Embryonic facial prominence (tissue), 1 donor: ENCODE data around the gene CEP164.
"Not testable (repeated sequence)": the region's sequence is repeated elsewhere in the genome, so short reads cannot be mapped to it uniquely, and the experiment has no call there.

Source experiments
- DNase-seq: peaks from one replicate; pipeline ENCODE4 v3.0.0-alpha.2; 2016; ENCODE audit errors: extremely low spot score

Gene CEP164

DNA sequence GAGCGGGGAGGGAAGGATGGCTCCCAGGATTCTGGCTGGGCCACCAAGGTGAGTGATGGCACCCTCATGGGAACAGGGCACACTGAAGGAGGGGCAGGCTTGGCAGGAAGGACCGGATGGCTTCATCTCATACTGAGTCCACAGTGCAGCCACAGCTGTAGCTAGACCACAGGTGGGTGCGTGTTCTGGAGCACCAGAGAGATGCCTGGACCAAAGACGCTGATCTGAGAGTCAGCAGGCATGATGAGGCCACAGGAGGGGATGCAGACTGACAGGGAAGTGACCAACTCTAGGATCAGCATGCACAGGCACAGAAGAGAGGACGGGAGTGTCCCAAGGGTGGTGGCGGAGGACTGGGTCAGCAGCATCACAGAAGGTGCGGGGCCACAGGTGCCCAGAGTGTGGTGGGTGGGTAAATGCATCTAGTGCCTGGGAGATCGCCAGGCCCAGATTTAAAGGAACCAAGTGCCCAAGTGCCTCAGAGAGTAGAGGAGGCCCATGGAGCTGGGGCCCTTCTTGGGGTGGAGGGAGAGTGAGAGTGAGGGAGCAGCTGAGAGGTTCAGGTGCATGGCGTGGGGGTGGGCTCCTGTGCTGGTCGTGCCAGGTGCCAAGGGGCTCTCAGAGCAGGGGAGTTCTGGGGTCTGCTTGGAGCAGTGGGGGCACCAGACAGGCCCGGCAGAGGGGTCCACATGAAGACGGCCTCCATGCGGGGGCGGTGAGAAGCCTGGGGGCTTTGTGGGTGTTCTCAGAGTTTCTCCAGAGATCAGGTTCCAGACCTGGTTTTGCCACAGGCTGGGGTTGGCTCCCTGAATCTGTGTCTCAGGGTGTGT is 113.7 kb downstream of the CEP164 start:
- no peak for DNase-seq

DNA sequence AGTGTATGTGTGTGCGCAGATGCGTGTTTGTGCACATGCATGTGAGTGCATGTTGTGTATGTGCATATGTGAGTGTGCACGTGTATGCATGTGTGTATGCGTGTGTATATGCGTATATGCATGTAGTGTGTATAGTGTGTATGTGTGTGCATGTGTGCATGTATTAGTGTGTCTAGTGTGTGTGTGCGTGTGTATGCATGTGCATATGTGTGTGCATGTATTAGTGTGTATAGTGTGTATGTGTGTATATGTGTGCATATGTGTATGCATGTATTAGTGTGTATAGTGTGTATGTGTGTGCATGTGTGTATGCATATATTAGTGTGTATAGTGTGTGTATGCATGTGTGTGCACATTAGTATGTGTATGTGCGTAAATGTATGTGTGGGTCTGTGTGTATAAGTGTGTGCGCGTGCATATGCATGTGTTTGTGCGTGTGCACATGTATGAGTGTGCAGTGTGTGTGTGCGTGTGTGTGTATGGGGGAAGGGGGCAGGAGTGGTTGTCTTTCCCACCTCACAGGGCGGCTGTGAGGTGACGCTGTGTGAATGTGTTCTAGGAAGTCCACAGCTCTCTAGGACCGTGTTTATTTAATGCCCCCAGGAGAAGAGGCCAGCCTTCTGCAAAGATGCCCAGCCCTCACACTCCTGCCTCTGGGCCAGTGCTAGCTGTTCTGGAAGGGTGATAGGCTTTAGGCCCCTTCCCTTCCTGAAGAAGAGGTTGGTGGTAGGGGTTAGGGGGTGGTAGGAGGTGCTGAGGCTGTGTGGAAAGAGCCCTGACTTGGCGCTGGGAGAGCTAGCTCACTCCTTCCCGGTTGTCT is 114.6 kb downstream of the CEP164 start:
- no peak for DNase-seq

- no peak for DNase-seq
Observed at GRCh38 chr11:117442869-117443239, 115.2 kb downstream of the CEP164 start.

- no peak for DNase-seq
Observed at GRCh38 chr11:117443266-117444186, 115.9 kb downstream of the CEP164 start.

- no peak for DNase-seq
Observed at GRCh38 chr11:117444256-117444655, 116.6 kb downstream of the CEP164 start.

DNA sequence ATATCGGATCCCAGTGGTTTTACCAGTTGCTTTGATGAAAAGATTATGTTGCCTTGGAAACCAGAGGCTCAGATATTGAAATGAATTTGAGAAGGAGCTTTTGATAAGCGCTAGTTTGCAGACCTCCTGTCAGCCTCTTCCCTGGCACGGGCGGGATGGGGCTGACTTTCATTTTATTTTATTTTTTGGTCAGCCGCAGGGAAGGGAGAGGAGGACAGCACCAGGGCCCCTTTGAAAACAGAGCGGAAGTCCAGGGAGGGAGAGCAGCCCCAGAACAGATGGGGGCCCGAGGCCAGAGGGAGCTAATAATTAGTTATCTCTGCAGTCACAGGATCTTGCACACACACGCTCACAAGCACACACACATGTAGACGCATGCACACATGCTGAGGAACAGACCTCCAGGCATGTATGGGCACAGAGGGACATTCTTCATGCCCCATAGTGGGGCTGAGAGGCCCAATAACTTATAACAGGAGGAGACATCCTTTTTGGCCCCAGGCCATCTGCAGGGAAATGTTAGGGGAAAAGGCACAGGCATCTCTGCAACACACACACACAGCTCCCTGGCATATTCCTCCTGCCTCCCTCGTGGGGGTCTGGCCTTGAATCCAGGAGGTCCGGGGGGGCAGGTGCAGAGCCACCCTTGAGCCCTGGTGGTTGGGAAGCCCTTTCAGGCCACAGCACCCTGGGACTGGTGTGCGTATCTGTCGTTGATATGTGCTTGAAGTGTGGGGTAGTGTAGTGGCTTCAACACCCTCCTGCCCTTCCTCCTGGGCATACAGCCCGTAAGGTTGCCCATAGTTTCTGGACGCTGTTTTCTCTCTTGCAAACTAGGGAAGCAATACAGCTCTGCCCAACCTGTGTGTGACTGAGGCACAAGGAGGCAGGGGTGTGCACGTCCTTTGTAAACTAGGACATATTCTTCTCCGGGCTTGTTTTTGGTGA is 117.3 kb downstream of the CEP164 start:
- DNase-seq, result no peak

DNA sequence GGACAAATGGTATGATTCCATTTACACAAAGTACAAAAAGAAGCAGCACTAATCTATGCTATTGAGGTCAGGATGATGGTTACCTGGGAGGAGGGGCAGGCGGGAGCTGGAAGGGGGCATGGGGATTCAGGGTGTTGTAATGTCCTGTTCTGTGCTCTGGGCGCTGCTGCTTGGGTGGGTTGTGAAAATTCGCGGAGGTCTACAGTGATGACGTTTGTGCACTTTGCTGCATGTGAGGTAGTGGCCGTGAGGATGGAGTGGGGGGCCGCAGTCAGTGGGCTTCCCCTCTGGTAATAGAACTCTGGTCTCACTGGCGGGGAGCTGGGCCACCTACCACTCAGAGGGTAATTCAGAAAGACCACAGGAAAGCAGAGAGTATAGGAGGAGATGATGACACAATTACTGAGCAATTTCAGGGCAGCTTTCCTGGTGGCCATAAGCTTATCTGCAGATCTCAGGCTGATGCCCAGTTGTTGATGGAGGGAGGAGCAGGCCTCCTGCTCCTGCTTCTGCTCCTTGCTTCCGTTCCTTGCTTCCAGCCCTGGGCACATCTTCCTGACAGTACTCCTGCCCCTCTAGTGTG is 121.5 kb downstream of the CEP164 start:
- DNase-seq, result no peak

DNA sequence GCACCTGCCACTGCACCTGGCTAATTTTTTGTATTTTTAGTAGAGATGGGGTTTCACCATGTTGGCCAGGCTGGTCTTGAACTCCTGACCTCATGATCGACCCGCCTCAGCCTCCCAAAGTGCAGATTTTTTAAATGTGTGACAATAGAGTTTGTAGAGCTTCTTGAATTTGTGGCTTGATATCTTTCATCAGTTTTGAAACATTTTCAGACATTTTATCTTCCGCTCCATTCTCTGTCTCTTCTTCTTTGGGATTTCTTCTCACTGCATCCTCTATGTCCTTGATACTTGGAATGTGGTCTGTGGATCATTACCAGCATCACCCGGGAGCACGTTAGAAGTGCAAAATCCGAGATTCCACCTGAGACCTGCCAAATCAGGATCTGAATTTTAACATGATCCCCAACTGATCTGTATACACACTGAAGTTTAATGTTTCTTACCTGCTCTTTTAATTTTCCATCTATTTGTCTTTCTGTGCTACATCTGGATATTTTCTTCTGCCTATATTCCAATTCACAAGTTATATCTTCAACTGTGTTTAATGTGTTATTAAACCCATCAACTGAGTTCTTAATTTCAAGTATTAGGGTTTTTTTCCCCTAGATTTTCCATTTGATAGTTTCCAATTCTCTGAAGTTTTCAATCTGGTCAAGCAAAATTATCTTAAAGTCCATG is 126.4 kb downstream of the CEP164 start:
- no peak for DNase-seq

DNA sequence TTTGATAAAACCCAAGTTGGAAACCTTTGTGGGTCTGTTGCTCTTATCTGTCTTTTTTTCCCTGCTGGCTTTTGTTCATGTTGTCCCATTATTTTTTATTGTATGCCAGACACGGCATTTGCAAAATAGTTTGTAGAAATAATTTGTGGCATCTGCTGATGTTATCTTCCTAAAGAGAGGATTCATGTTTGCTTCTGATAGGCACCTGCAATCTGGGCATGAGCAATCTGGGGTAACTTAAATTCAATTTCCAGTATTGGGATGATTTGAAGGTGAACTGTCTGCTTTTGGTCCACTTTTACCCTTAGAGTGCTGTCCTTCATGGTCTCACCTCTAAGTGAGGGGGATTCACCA is 126.9 kb downstream of the CEP164 start:
- DNase-seq, result no peak

DNA sequence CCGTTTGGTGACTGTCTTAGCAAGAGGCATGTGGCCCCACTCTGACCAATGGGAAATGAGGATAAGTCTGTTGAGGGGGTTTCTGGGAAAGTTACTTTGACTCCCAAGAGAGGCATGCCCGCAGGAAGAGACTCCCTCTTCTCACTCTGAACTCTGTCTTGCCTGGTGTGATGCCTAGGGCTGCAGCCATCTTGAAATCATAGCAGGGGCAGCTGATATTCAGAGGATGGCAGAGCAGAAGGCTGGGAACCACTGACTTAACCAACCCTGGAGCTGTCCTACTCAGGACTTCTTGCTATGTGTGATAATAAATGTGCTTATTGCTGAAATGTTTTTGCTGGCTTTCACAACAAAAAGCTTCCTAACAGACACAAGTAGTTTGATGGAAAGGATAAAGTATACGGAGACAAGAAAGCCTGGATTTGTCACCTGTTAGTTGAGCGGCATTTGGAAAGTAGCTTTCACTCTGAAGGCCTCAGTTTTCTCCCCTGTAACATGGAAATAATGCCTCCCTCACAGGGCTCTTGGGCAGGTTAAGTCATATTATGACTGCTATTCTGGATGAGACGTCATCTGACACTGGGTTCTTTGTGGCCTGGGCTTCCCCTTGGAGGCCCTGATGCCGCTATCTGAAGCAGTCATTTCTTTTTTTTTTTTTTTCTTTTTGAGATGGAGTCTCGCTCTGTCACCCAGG is 128.5 kb downstream of the CEP164 start:
- DNase-seq, result no peak

- DNase-seq, result not testable (repeated sequence)
Observed at GRCh38 chr11:117456721-117457029, 129.0 kb downstream of the CEP164 start.

GRCh38 chr11:117457031-117457785 is 129.6 kb downstream of the CEP164 start:
- DNase-seq, result no peak

DNA sequence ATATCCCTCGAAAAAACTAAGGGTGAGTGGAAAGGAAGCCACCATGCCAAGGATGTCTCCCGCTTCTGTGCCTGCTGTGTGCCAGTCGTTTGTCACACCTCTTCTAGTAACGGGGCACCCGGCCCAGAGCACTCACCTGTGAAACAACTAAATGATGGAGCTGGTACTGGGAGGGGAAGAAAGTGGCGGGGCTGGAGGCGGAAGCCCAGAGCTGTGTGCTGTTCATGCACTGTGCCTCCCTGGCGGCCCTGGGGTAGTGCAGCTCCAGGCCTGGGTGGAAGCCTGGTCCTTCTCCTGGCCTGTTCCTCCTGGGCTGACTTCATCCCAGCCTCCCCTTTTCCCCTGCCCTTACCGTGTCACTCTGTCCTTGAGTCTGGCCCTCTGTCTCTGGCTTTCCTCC is 130.2 kb downstream of the CEP164 start:
- DNase-seq, result no peak

- DNase-seq, result no peak
Observed at GRCh38 chr11:117458275-117459122, 130.8 kb downstream of the CEP164 start.

DNA sequence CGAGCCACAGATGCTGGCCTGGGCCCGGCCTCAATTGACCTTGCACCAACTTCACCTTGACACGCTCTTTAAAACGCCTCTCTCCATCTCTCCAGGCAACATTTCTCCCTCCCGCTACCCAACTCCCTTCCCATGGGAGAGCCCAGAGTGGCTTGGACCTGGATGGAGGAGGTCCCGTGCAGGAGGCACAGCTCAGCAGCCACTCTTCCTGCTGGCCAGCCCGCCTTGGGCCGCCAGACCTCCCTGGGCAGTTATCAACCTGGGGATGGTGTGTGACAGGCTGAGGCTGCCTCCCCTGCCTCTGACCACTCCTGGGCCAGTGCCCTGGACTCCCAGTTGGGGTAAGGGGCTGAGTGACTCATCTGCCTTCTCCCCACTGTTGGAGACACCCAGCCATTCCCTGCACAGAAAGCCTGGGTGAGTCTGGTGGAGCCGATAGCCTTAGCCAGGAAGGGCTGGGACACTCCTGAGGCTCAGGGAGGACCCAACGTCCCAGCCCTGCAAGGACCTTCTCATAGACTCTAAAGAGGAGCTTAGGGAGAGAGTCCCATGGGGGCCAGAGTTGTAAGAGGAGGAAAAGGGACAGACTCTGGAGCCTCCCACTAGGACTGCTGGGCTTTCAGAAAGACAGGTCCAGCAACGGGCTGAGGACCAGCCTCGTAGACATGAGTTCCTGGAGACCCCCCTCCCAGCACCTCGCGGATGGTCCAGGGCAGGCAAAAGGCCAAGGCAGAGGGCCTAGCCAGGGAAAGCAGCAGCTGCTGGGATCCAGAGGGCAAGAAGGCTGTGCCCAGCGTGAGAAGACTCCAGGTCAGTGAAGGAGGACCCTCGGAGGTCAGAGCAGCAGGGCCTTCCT is 131.7 kb downstream of the CEP164 start:
- no peak for DNase-seq

DNA sequence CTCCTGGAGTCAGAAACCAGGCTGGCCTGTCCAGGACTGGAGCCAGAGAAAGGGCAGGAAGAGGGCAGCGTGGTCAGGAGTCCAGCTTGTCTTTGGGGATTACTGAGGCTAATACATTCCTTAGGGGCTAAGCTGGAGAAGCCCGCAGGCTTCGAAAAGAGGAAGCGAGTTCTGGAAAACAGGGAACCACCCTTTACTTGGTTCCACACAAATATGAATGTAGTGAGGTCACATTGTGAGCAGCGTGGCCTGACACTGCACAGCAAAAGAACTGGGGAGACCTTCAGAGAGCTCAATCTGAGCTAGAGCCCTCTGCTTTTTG is 132.3 kb downstream of the CEP164 start:
- DNase-seq, result no peak
